GM23338 (cell line): Measurements from ENCODE around the gene RNF207. TPM values are rescaled to one million over a fixed set of nuclear protein-coding genes. Genes with fewer than 3 reads are reported as not detected.

Source experiments
- ATAC-seq: fragments of 200-7000 bp; cut with Tn5 transposase; 3 replicates; pipeline ENCODE4 v1.9.1; 2020
- DNase-seq: peaks from one replicate; pipeline ENCODE4 v3.0.0-alpha.2; 2015; ENCODE audit warnings: low spot score
- H2AFZ ChIP-seq: fragments of 200-600 bp; sonication (generic); 2 replicates; pipeline ENCODE4 v1.8.0; 2016; ENCODE audit warnings: antibody characterized with exemption, mild to moderate bottlenecking, moderate library complexity
- H3F3A ChIP-seq: fragments of 200-600 bp; sonication (generic); replicated peaks from 2 replicates; pipeline ENCODE4 v1.8.0; 2017; ENCODE audit warnings: antibody characterized with exemption, mixed run types, low read depth
- H3K27ac ChIP-seq: fragments of 200-600 bp; sonication (generic); 2 replicates; pipeline ENCODE4 v1.6.1; 2016; ENCODE audit warnings: low read depth
- H3K27me3 ChIP-seq: fragments of 200-600 bp; sonication (generic); 2 replicates; pipeline ENCODE4 v1.8.0; 2016; ENCODE audit warnings: mild to moderate bottlenecking, mixed run types, moderate library complexity; ENCODE audit not compliant: insufficient read depth
- H3K36me3 ChIP-seq: fragments of 200-600 bp; sonication (generic); 2 replicates; pipeline ENCODE4 v1.8.0; 2016; ENCODE audit warnings: mild to moderate bottlenecking; ENCODE audit not compliant: insufficient read depth
- H3K4me1 ChIP-seq: fragments of 200-600 bp; sonication (generic); 2 replicates; pipeline ENCODE4 v1.8.0; 2016; ENCODE audit warnings: mild to moderate bottlenecking, moderate library complexity; ENCODE audit not compliant: insufficient read depth
- H3K4me2 ChIP-seq: fragments of 200-600 bp; sonication (generic); 2 replicates; pipeline ENCODE4 v1.7.1; 2017; ENCODE audit warnings: mixed run types
- H3K4me3 ChIP-seq: fragments of 200-600 bp; sonication (generic); 2 replicates; pipeline ENCODE4 v1.6.1; 2016; ENCODE audit warnings: mixed run types
- H3K79me2 ChIP-seq: fragments of 200-600 bp; sonication (generic); replicated peaks from 2 replicates; pipeline ENCODE4 v1.8.0; 2017; ENCODE audit warnings: mild to moderate bottlenecking; ENCODE audit not compliant: insufficient read depth
- H3K9me2 ChIP-seq: fragments of 200-600 bp; sonication (generic); 2 replicates; pipeline ENCODE4 v1.8.0; 2017; ENCODE audit not compliant: insufficient read depth
- H4K20me1 ChIP-seq: fragments of 200-600 bp; sonication (generic); replicated peaks from 2 replicates; pipeline ENCODE4 v1.8.0; 2017; ENCODE audit warnings: mild to moderate bottlenecking; ENCODE audit not compliant: insufficient read depth
- H3K27ac Mint-ChIP-seq: 2 replicates; pipeline ENCODE4 v1.8.0; 2020; ENCODE audit warnings: inconsistent platforms, mild to moderate bottlenecking, moderate library complexity, mixed read lengths
- H3K27me3 Mint-ChIP-seq: 3 replicates; pipeline ENCODE4 v1.8.0; 2022; ENCODE audit warnings: low read depth, mild to moderate bottlenecking, moderate library complexity, mixed read lengths, inconsistent platforms; ENCODE audit not compliant: insufficient read depth, poor library complexity
- H3K36me3 Mint-ChIP-seq: 3 replicates; pipeline ENCODE4 v1.8.0; 2021; ENCODE audit warnings: low read depth, mild to moderate bottlenecking, inconsistent platforms, moderate library complexity, mixed read lengths
- H3K4me1 Mint-ChIP-seq: 3 replicates; pipeline ENCODE4 v1.8.0; 2020; ENCODE audit warnings: mild to moderate bottlenecking, inconsistent platforms, mixed read lengths
- H3K4me3 Mint-ChIP-seq: 3 replicates; pipeline ENCODE4 v1.8.0; 2021; ENCODE audit warnings: moderate library complexity, mild to moderate bottlenecking, inconsistent platforms, mixed read lengths
- H3K9me3 Mint-ChIP-seq: 3 replicates; pipeline ENCODE4 v1.8.0; 2020; ENCODE audit warnings: moderate library complexity, mild to moderate bottlenecking, inconsistent platforms, mixed read lengths
- ZNF462 ChIP-seq: fragments of 250-450 bp; sonication (Bioruptor Pico); IDR thresholded peaks from 2 replicates; pipeline ENCODE4 v1.5.0; 2020; ENCODE audit warnings: mild to moderate bottlenecking, moderate library complexity
- polyA plus RNA-seq: library from polyadenylated mRNA; unstranded; fragments of >200 nt; fragmentation: Nextera tagmentation; extraction: Ambion mirVana; gene quantifications from 2 replicates; pipeline ENCODE4 v1.2.1, GENCODE V29; 2016
- total RNA-seq: library from RNA; depleted of rRNA; stranded (reverse); fragments of >200 nt; shearing (Covaris generic); gene quantifications from 2 replicates; pipeline ENCODE4 v1.2.3, GENCODE V29; 2014; rRNA removed

RNF207 gene
- total and polyA plus RNA-seq, 2 experiments from 2014 or later, result 1.7 to 2.9 TPM

GRCh38 chr1:6270401-6270800 lies 64.5 kb downstream of the RNF207 start:
- Mint-ChIP-seq H3K9me3 (no peaks in the 10 kb centered on the region), H3K4me3 (no peak overlapping the region), H3K27ac (no peak overlapping the region), H3K27me3 (peaks cover 11% of the 10 kb centered on the region), H3K36me3 (no peaks in the 10 kb centered on the region), H3K4me1 (peaks cover 21% of the 10 kb centered on the region)
- peaks cover 5% of the 10 kb centered on the region; the same call in 1 of the 2 replicates for H3K4me1 ChIP-seq
- H3K9me2 ChIP-seq, result no peaks in the 10 kb centered on the region
- H3K79me2 ChIP-seq, result no peaks in the 10 kb centered on the region
- no peak overlapping the region for H3K4me3 ChIP-seq
- peaks cover 5% of the 10 kb centered on the region; the same call in 1 of the 2 replicates for H3F3A ChIP-seq
- no peak overlapping the region for H3K4me2 ChIP-seq
- no peak for ATAC-seq
- H4K20me1 ChIP-seq, result no peaks in the 10 kb centered on the region; the same call in 1 of the 2 replicates
- no peak for TF ChIP-seq ZNF462 (CRISPR knock-in tag)
- no peak for DNase-seq
- H3K36me3 ChIP-seq, result no peaks in the 10 kb centered on the region
- H3K27me3 ChIP-seq, result no peaks in the 10 kb centered on the region
- H3K27ac ChIP-seq, result no peak overlapping the region
- H2AFZ ChIP-seq, result no peak overlapping the region

Other genes with a start within 250 kb of the RNF207 start
- 8.6 and 12.4 TPM in 2 replicates for gene NPHP4, start 213.7 kb upstream of the RNF207 start, total RNA-seq
- 2.4 and 2.5 TPM in 2 replicates for gene NPHP4, start 213.7 kb upstream of the RNF207 start, polyA plus RNA-seq
- 3.7 and 5.1 TPM in 2 replicates for gene KCNAB2, start 160.2 kb upstream of the RNF207 start, total RNA-seq
- gene KCNAB2, start 160.2 kb upstream of the RNF207 start, polyA plus RNA-seq, result 2.1 and 3.0 TPM in 2 replicates
- 1.0 and 1.4 TPM in 2 replicates for gene CHD5, start 25.8 kb upstream of the RNF207 start, total RNA-seq
- 0.32 and 0.45 TPM in 2 replicates for gene CHD5, start 25.8 kb upstream of the RNF207 start, polyA plus RNA-seq
- 145 and 149 TPM in 2 replicates for gene RPL22, start 6.5 kb upstream of the RNF207 start, total RNA-seq
- gene RPL22, start 6.5 kb upstream of the RNF207 start, polyA plus RNA-seq, result 818 and 851 TPM in 2 replicates
- 131 and 145 TPM in 2 replicates for gene ICMT, start 29.8 kb downstream of the RNF207 start, total RNA-seq
- 25.6 and 27.8 TPM in 2 replicates for gene ICMT, start 29.8 kb downstream of the RNF207 start, polyA plus RNA-seq
- gene HES3, start 38.1 kb downstream of the RNF207 start, total RNA-seq, result 49.7 and 50.4 TPM in 2 replicates
- 7.1 and 7.7 TPM in 2 replicates for gene HES3, start 38.1 kb downstream of the RNF207 start, polyA plus RNA-seq
- 8.8 and 9.0 TPM in 2 replicates for gene GPR153, start 55.0 kb downstream of the RNF207 start, total RNA-seq
- gene GPR153, start 55.0 kb downstream of the RNF207 start, polyA plus RNA-seq, result 1.3 and 1.9 TPM in 2 replicates
- 167 and 172 TPM in 2 replicates for gene ACOT7, start 187.6 kb downstream of the RNF207 start, total RNA-seq
- gene ACOT7, start 187.6 kb downstream of the RNF207 start, polyA plus RNA-seq, result 169 TPM in 2 replicates
- gene HES2, start 213.8 kb downstream of the RNF207 start, total RNA-seq, result 1.2 and 1.6 TPM in 2 replicates
- 1.1 and 2.1 TPM in 2 replicates for gene HES2, start 213.8 kb downstream of the RNF207 start, polyA plus RNA-seq
- gene ESPN, start 218.7 kb downstream of the RNF207 start, total RNA-seq, result 12.7 and 13.6 TPM in 2 replicates
- 12.2 and 13.5 TPM in 2 replicates for gene ESPN, start 218.7 kb downstream of the RNF207 start, polyA plus RNA-seq